K562 (cell line): ENCODE data around the gene SLC25A33. TPM values are rescaled to one million over a fixed set of nuclear protein-coding genes. Genes with fewer than 3 reads are reported as not detected.

Source experiments
- ATAC-seq: fragments of 200-7000 bp; cut with Tn5 transposase; 3 replicates; pipeline ENCODE4 v1.9.1; 2020; ENCODE audit warnings: moderate library complexity
- BruUV-seq: library from RNA; stranded (reverse); fragments of 400-500 nt; replicated peaks from 2 replicates; lab custom pipeline; 2021; lab: Mats Ljungman, UMichigan
- CTCF ChIA-PET: fragments of 300-600 bp; formaldehyde crosslinking; extraction: SDS; loops from one replicate; lab custom pipeline; 2021; ENCODE audit warnings: low intra/inter-chr PET ratio; lab: Yijun Ruan, JAX
- POLR2A ChIA-PET: fragments of 300-600, 350-650 bp; sonication (Branson Sonifier 250); formaldehyde crosslinking; extraction: SDS; loops from one replicate; lab custom pipeline; 2021; ENCODE audit warnings: antibody characterized with exemption, inconsistent platforms; lab: Yijun Ruan, JAX
- DNase-seq, 4 experiments: peaks; one replicate each; pipeline versions ENCODE4 v3.0.0 to v3.0.0-alpha.2; 2011 to 2018; ENCODE audit warnings: low spot score in 3 of 4, mixed read lengths in 3 of 4; ENCODE audit errors: extremely low read depth in 1 of 4
- FAIRE-seq: peaks from 2 replicates; lab custom pipeline; 2011; peaks lifted over from hg19 to GRCh38; lab: Jason Lieb, UNC
- H2AFZ ChIP-seq: 2 replicates; pipeline ENCODE4 v1.6.0; 2011; ENCODE audit warnings: low read depth, low read length, control low read depth, inconsistent platforms
- H3K27ac ChIP-seq: fragments of 200-600 bp; 3 replicates; pipeline ENCODE4 v1.8.0; 2011; ENCODE audit warnings: low read depth, mild to moderate bottlenecking, control low read depth, inconsistent platforms, low read length, moderate library complexity, mixed read lengths; ENCODE audit errors: extremely low read depth
- H3K27me3 ChIP-seq, 2 experiments: fragments of 300-600 bp in 1 of 2; 2 replicates in 1 of 2; 3 replicates in 1 of 2; pipeline versions ENCODE4 v1.6.0 to v1.8.0; 2011; ENCODE audit warnings: inconsistent platforms in 2 of 2, low read length in 2 of 2, mild to moderate bottlenecking in 1 of 2, mixed read lengths in 1 of 2, moderate library complexity in 1 of 2; ENCODE audit not compliant: control insufficient read depth in 2 of 2, insufficient read depth in 2 of 2
- H3K36me3 ChIP-seq: fragments of 300-600 bp; 3 replicates; pipeline ENCODE4 v1.8.0; 2011; ENCODE audit warnings: mild to moderate bottlenecking, low read length, inconsistent platforms; ENCODE audit not compliant: control insufficient read depth, insufficient read depth
- H3K4me1 ChIP-seq, 2 experiments: fragments of 200-600 bp in 1 of 2; replicated peaks in 1 of 2; 2 replicates in 1 of 2; 3 replicates in 1 of 2; pipeline versions ENCODE4 v1.5.1 to v1.8.0; 2011; ENCODE audit warnings: inconsistent platforms in 2 of 2, low read length in 2 of 2, mild to moderate bottlenecking in 1 of 2, mixed read lengths in 1 of 2, moderate library complexity in 1 of 2; ENCODE audit not compliant: control insufficient read depth in 2 of 2, insufficient read depth in 2 of 2
- H3K4me2 ChIP-seq: 2 replicates; pipeline ENCODE4 v1.6.1; 2011; ENCODE audit warnings: low read length, control low read depth, inconsistent platforms, mixed read lengths; ENCODE audit not compliant: insufficient read depth
- H3K4me3 ChIP-seq: fragments of 200-600 bp; sonication (generic), shearing (Covaris generic); 2 replicates; pipeline ENCODE4 v1.5.1; 2016; ENCODE audit warnings: control low read depth, inconsistent platforms
- H3K79me2 ChIP-seq: fragments of 200-600 bp; 3 replicates; pipeline ENCODE4 v1.8.0; 2011; ENCODE audit warnings: low read length, inconsistent platforms; ENCODE audit not compliant: control insufficient read depth, insufficient read depth
- H3K9ac ChIP-seq, 2 experiments: 2 replicates each; pipeline versions ENCODE4 v1.6.0 to v1.6.1; 2011; ENCODE audit warnings: low read depth in 2 of 2, low read length in 2 of 2, control low read depth in 1 of 2, inconsistent platforms in 1 of 2, mild to moderate bottlenecking in 1 of 2, mixed read lengths in 1 of 2; ENCODE audit not compliant: insufficient read depth in 1 of 2
- H3K9me1 ChIP-seq: one replicate; pipeline ENCODE4 v1.6.0; 2011; ENCODE audit warnings: inconsistent platforms, mild to moderate bottlenecking, low read length, moderate library complexity; ENCODE audit not compliant: control insufficient read depth, insufficient read depth
- H3K9me3 ChIP-seq: replicated peaks from 2 replicates; pipeline ENCODE4 v1.5.1; 2011; ENCODE audit warnings: low read depth, low read length, inconsistent platforms; ENCODE audit not compliant: control insufficient read depth, insufficient read depth
- H4K20me1 ChIP-seq: replicated peaks from 2 replicates; pipeline ENCODE4 v1.6.1; 2011; ENCODE audit warnings: low read length, inconsistent platforms, mixed read lengths; ENCODE audit not compliant: control insufficient read depth, insufficient read depth
- ARID1B ChIP-seq: fragments of 450-650 bp; IDR thresholded peaks from 2 replicates; pipeline ENCODE4 v1.6.1; 2016; ENCODE audit warnings: antibody characterized with exemption, mild to moderate bottlenecking, inconsistent platforms
- CEBPG ChIP-seq, 3 experiments: fragments of 200-800 bp in 1 of 3; sonication (Bioruptor generic) in 1 of 3; sonication (generic) in 1 of 3; formaldehyde crosslinking in 1 of 3; IDR thresholded peaks in 2 of 3; conservative IDR thresholded peaks in 1 of 3; 2 replicates each; pipeline versions ENCODE4 v1.6.1 to v1.8.0; 2016 to 2022; ENCODE audit warnings: missing compliant biosample characterization in 2 of 3, missing genetic modification characterization in 2 of 3, mild to moderate bottlenecking in 1 of 3, missing genetic modification reagents in 1 of 3
- ELK1 ChIP-seq: sonication (generic); formaldehyde crosslinking; IDR thresholded peaks from 2 replicates; pipeline ENCODE4 v1.8.1; 2022; ENCODE audit warnings: missing genetic modification reagents
- NFYB ChIP-seq: IDR thresholded peaks from 2 replicates; pipeline ENCODE4 v1.6.1; 2011; ENCODE audit warnings: mild to moderate bottlenecking, moderate library complexity; ENCODE audit not compliant: insufficient read length; ENCODE audit errors: extremely low read depth
- PATZ1 ChIP-seq: fragments of 250-450 bp; sonication (Bioruptor Pico); IDR thresholded peaks from 2 replicates; pipeline ENCODE4 v1.5.0; 2020; ENCODE audit warnings: mild to moderate bottlenecking, borderline replicate concordance
- PTBP1 ChIP-seq: fragments of 200-400 bp; formaldehyde crosslinking; IDR thresholded peaks from 2 replicates; pipeline ENCODE4 v1.6.1; 2017; ENCODE audit warnings: low read depth, low read length
- RBM15 ChIP-seq: fragments of 200-400 bp; formaldehyde crosslinking; IDR thresholded peaks from 2 replicates; pipeline ENCODE4 v1.6.1; 2018; ENCODE audit warnings: mild to moderate bottlenecking, low read length, moderate library complexity; ENCODE audit not compliant: insufficient read depth
- SIX5 ChIP-seq, 2 experiments: IDR thresholded peaks; 2 replicates each; pipeline ENCODE4 v1.6.1; 2011; ENCODE audit warnings: low read length in 2 of 2, borderline replicate concordance in 1 of 2, low read depth in 1 of 2, mild to moderate bottlenecking in 1 of 2, moderate library complexity in 1 of 2; ENCODE audit not compliant: insufficient read depth in 1 of 2
- U2AF2 ChIP-seq: fragments of 200-400 bp; formaldehyde crosslinking; optimal IDR thresholded peaks from 2 replicates; pipeline ENCODE3; 2017; ENCODE audit warnings: low read depth, mild to moderate bottlenecking, low read length
- ZBED1 ChIP-seq: IDR thresholded peaks from 2 replicates; pipeline ENCODE4 v1.6.1; 2014
- ZBTB1 ChIP-seq: sonication (generic); formaldehyde crosslinking; IDR thresholded peaks from 2 replicates; pipeline ENCODE4 v1.8.1; 2023; ENCODE audit warnings: missing genetic modification reagents, low read depth, mild to moderate bottlenecking, borderline replicate concordance
- ZNF77 ChIP-seq: fragments of 250-450 bp; sonication (Bioruptor Pico); IDR thresholded peaks from 2 replicates; pipeline ENCODE4 v1.5.0; 2020
- ZSCAN29 ChIP-seq: fragments of 450-650 bp; IDR thresholded peaks from 2 replicates; pipeline ENCODE4 v1.6.1; 2017
- WGBS: fragments of 100-300 bp; shearing (Covaris generic); methylation state at CpG from one replicate; pipeline ENCODE4 v1.1.6; 2016; ENCODE audit warnings: low coverage, mixed read lengths; ENCODE audit not compliant: insufficient coverage; ENCODE audit errors: missing lambda C conversion rate; 5-methylcytosine and 5-hydroxymethylcytosine counted together
- in situ Hi-C: fragments of 300-500 bp; cut with MboI; formaldehyde crosslinking; loops from 4 replicates; pipeline ENCODE4 v1.15.0; 2018; ENCODE audit warnings: inconsistent platforms, mixed read lengths
- intact Hi-C: fragments of 100-400 bp; cut with micrococcal nuclease; formaldehyde crosslinking; loops from 2 replicates; pipeline ENCODE4 v1.14.2; 2022
- polyA plus RNA-seq, 8 experiments: library from polyadenylated mRNA; depleted of rRNA in 4 of 8; stranded (reverse) in 5 of 8; unstranded in 3 of 8; fragments of >200 nt; fragmentation: Nextera tagmentation in 2 of 8; fragmentation: Illumina TruSeq in 1 of 8; extraction: Ambion mirVana in 2 of 8; extraction: Trizol in 1 of 8; gene quantifications; 2 replicates each; pipeline versions ENCODE4 v1.2.1 to v1.2.3, GENCODE V29; 2011 to 2014; ENCODE audit warnings: inconsistent platforms in 1 of 8, missing spikeins in 1 of 8
- total RNA-seq, 7 experiments: library from RNA; depleted of rRNA in 6 of 7; stranded (reverse); fragments of >200 nt in 6 of 7; fragmentation: Illumina TruSeq in 2 of 7; extraction: Trizol in 2 of 7; gene quantifications; 2 replicates each; pipeline versions ENCODE4 v1.2.1 to v1.2.3, GENCODE V29; 2011 to 2021; ENCODE audit warnings: low replicate concordance in 1 of 7

Gene SLC25A33
- total and polyA plus RNA-seq, 9 of the 15 experiments (the other 6 are each of a cell fraction or from before 2014, with no cell fraction given) = 3.2 to 23.5 (median 17.5) TPM

- ChIA-PET POLR2A (interaction anchor here (0.6 to 3.4 kb wide), 7 partner anchors 8 to 36 kb away, joined by 3 to 18 read pairs (median 4); partner anchors contain the start of genes SLC25A33 and TMEM201), CTCF (interaction anchor here (0.7 kb wide), 1 partner anchor 9 kb away, joined by 4 read pairs; no protein-coding TSS in a partner anchor)
- TF ChIP-seq CEBPG (CRISPR knock-in tag; IDR thresholded peaks at IDR 0.05) (no peak), CEBPG (tag; conservative IDR thresholded peaks at IDR 0.05 in 1 of 2, IDR thresholded peaks at IDR 0.05 in 1 of 2) (peak; percentile 65 to 68; a peak in 3 of 4 replicates), U2AF2 (no peak)
- H3K4me3 ChIP-seq = no peak overlapping the region
- peaks cover 8% of the 10 kb centered on the region; the same call in 1 of the 2 replicates for H4K20me1 ChIP-seq
- no peaks in the 10 kb centered on the region for H3K9me1 ChIP-seq
- no peak overlapping the region for H3K4me2 ChIP-seq
- DNase-seq = no peak
- ATAC-seq = no peak
- intact Hi-C loops = no loop called here
- peaks cover 59% of the 10 kb centered on the region for H3K79me2 ChIP-seq
- no peaks in the 10 kb centered on the region for H3K9me3 ChIP-seq
- H3K9ac ChIP-seq = no peak overlapping the region
- FAIRE-seq = no peak
- H3K27me3 ChIP-seq = no peaks in the 10 kb centered on the region
- no peak overlapping the region for H3K27ac ChIP-seq
- in situ Hi-C loops = no loop called here
- BruUV-seq = no TSS peak
- WGBS = 76% methylated on average over 4 of the region's 4 CpGs
- peaks cover 81% of the 10 kb centered on the region for H3K36me3 ChIP-seq
- no peak overlapping the region for H2AFZ ChIP-seq
- no peaks in the 10 kb centered on the region for H3K4me1 ChIP-seq
Measured at GRCh38 chr1:9553736-9554144, 14.5 kb downstream of the SLC25A33 start.

GRCh38 chr1:9555942-9556341 lies 16.7 kb downstream of the SLC25A33 start:
- 95% methylated on average over 4 of the region's 4 CpGs for WGBS
- Histone ChIP-seq H2AFZ (no peak overlapping the region), H4K20me1 (no peaks in the 10 kb centered on the region; the same call in 1 of the 2 replicates), H3K9ac (no peak overlapping the region), H3K9me1 (no peaks in the 10 kb centered on the region), H3K4me2 (no peak overlapping the region), H3K27me3 (no peaks in the 10 kb centered on the region), H3K4me1 (peaks cover 0 to 3% of the 10 kb centered on the region in 2 experiments; a peak in 1 of 5 replicates), H3K9me3 (no peaks in the 10 kb centered on the region), H3K4me3 (no peak overlapping the region), H3K79me2 (peaks cover 47% of the 10 kb centered on the region), H3K27ac (no peak overlapping the region), H3K36me3 (peaks cover 75% of the 10 kb centered on the region)
- DNase-seq = no peak
- no peak for FAIRE-seq
- intact Hi-C loops = no loop called here
- no peak for ATAC-seq
- in situ Hi-C loops = no loop called here
- no TSS peak for BruUV-seq
- ChIA-PET POLR2A (interaction anchor here (2.4 to 3.4 kb wide), 2 partner anchors 10 to 12 kb away, joined by 9 to 11 read pairs; no protein-coding TSS in a partner anchor), CTCF (no interaction called here)
- TF ChIP-seq PATZ1 (CRISPR knock-in tag) = no peak
- no peak for TF ChIP-seq ZSCAN29
- no peak for TF ChIP-seq ARID1B
- TF ChIP-seq NFYB = no peak
- TF ChIP-seq ZNF77 = no peak
- no peak for TF ChIP-seq RBM15
- TF ChIP-seq PTBP1 = no peak
- no peak for TF ChIP-seq ELK1
- no peak for TF ChIP-seq ZBTB1
- TF ChIP-seq SIX5 (IDR thresholded peaks at IDR 0.05; ENCODE audit: borderline replicate concordance in 1 of 2, insufficient read depth in 1 of 2, low read depth in 1 of 2, low read length in 2 of 2) = no peak
- TF ChIP-seq ZBED1 = no peak
